GM18499 (cell line): ENCODE results near the gene DCUN1D2.

Experiments
- ATAC-seq: cut with Tn5 transposase; IDR thresholded peaks from one replicate; pipeline ENCODE4 v1.9.1; 2021; ENCODE audit warnings: moderate number of reproducible peaks; ENCODE audit not compliant: insufficient read depth, unreplicated experiment

The DCUN1D2 gene

DNA sequence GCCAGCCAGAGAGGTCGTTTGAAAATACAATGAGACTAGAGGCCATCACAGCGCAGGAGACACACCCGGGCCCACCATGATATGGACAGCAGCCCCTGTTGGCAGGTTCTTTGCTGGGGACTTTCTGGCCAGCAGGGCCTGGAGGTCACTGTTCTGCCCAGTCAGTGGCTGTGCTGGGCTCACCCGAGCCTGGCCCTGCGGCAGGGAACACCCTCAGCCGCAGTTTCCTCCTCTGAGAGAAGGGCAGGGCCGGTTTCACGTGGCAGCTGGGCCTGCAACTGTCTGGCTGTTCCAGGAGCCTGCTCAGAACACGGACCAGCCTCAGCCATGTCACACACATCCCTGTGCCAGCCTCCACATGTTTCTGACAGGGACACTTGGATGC is 76.6 kb downstream of the DCUN1D2 start:
- no peak for ATAC-seq

DNA sequence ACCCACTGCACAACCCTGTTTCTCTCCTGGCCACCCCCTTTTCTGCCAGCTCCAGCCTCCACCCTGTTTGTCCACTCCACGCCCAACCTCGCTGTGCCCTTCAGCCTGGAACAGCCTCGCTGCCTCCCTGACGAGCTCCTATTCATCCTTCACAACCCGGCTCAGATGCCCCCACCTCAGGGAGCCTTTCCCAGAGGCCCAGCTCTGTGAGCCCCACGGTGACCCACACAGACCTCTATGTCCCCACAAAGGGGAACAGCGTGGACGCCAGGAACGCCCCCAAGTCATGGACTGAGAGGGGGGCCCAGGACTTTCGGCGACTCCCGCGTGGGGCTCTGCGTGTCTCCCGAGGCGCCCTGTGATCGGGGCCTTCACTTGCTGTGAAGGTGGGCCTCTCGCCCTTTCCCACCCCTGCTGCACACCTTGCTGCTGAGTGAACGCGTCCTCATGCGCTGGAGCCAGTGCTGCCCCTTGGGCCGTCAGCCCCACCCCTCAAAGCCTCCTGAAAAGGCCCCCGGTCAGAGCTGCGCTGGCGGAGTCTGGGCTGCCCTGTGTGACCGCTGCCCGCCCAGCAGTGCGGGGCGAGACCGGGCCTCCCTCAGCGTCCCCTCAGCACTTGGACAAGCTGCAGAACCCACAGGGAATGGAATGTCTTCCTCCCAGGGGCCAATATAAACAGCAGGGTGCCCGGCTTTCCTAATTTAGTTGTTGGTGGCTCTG is 77.2 kb downstream of the DCUN1D2 start:
- no peak for ATAC-seq

DNA sequence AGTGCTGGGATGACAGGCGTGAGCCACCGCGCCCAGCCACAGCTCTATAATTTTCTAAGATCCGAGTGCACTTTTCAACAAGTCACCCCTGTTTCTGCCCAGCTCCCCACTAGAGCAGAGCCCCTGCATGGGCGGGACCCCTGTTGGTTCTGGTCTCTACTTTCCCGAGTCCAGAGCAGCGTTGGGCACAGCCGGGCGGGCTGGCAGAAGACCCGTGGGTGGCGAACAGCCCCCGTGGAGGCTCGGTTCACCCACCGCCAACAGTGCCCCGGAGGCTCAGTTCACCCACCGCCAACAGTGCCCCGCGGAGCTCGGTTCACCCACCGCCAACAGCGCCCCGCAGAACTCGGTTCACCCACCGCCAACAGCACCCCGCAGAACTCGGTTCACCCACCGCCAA is 78.1 kb downstream of the DCUN1D2 start:
- ATAC-seq, result no peak

- no peak for ATAC-seq
Observed at GRCh38 chr13:113411216-113412023, 79.1 kb downstream of the DCUN1D2 start.

- ATAC-seq, result no peak
Observed at GRCh38 chr13:113410472-113411201, 79.9 kb downstream of the DCUN1D2 start.

DNA sequence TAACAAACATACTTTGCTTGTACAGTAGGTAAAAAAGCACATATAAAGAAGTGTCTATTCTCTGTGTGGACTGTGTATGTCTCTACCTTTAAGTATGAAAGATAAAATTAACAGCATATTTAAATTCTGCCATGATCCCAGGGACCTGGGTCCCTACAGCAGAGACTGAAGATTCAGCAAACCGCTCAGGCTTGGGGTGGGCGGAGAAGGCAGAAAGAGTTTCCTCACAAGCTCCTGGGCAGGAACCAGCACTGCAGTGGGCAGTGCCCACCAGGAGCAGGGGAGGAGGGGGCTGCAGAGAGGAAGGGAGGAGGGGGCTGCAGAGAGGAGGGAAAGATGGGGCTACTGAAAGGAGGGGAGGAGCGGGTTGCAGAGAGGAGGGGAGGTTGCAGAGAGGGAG is 81.9 kb downstream of the DCUN1D2 start:
- ATAC-seq, result no peak

GRCh38 chr13:113407531-113408393 is 82.7 kb downstream of the DCUN1D2 start:
- ATAC-seq, result no peak

DNA sequence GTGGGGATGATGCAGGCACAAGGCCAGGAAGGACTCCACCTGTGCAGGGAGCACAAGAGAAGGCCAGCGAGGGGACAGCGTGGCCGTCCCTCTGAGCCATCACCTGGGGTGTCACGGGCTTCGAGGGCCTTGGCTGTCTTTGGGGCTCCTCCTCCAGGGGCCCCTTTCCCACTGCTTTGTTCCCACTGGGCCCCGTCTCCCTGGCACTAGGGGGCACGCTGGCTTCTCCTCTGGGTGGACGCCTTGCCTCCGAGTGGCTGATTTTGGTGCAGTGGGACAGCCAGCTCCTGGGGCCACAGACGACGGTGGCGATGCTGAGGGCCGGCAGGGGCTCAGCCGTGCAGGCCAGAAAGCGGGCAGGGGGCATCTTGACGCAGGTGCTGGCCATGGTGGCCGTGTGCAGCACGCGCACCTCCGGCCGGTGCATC is 83.4 kb downstream of the DCUN1D2 start:
- ATAC-seq, result no peak

DNA sequence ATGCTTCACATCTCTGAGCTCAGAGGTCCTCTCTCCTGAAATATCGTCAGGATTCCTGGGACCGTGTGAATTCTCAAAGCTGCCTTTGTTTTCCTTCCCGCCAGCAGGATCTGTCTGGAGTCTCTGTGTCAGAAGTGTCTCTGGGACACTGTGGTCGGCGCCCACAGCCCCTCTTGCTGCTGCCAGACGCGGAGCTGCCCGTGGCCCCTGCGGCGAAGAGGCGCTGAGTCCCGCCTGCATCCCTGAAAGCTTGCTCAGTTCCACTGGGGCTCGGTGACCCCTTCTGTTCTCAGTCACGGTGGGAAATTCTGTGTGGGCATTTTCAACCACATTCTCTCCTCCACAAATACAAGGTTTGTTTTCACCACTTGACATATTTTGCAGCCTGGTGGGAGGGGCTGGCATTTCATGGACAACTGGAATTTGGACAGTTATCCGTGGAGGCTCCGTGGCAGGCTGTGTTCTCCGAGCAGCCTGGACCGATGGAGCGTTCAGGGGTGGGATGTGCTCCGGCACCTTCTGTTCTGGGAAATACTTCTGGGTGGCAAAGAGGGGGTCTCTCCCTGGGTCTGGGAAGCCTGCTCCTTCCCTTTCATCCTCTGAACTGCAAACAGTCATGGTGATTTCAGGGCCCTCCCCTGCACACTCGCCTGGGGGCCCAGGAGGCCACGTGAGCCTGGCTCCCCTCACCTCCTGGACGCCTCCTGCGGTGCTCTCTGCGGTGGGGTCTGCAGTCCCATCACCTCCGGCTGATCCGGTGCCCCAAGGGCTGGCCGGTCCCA is 84.0 kb downstream of the DCUN1D2 start:
- ATAC-seq, result no peak
